Neural progenitor cell (in vitro differentiated cells): ENCODE data around the gene PRTFDC1. TPM values are rescaled to one million over a fixed set of nuclear protein-coding genes. Genes with fewer than 3 reads are reported as not detected.

Source experiments
- DNase-seq: peaks from one replicate; pipeline ENCODE4 v3.0.0-alpha.2; 2016; ENCODE audit warnings: low spot score
- H2AFZ ChIP-seq: fragments of 200-600 bp; sonication (generic); replicated peaks from 2 replicates; pipeline ENCODE4 v1.6.1; 2016; ENCODE audit warnings: antibody characterized with exemption
- H3F3A ChIP-seq: fragments of 200-600 bp; sonication (generic); 2 replicates; pipeline ENCODE4 v1.6.1; 2016; ENCODE audit warnings: antibody characterized with exemption, low read depth
- H3K27ac ChIP-seq: fragments of 200-600 bp; sonication (generic); 2 replicates; pipeline ENCODE4 v1.5.1; 2016; ENCODE audit warnings: mild to moderate bottlenecking
- H3K27me3 ChIP-seq: fragments of 200-600 bp; sonication (generic); 2 replicates; pipeline ENCODE4 v1.6.1; 2016; ENCODE audit warnings: mild to moderate bottlenecking, moderate library complexity
- H3K36me3 ChIP-seq: fragments of 200-600 bp; sonication (generic); 2 replicates; pipeline ENCODE4 v1.5.1; 2016
- H3K4me1 ChIP-seq: fragments of 200-600 bp; sonication (generic); 2 replicates; pipeline ENCODE4 v1.6.1; 2016; ENCODE audit warnings: mixed run types
- H3K4me2 ChIP-seq: fragments of 200-600 bp; sonication (generic); 2 replicates; pipeline ENCODE4 v1.6.1; 2016
- H3K4me3 ChIP-seq: fragments of 200-600 bp; sonication (generic); 2 replicates; pipeline ENCODE4 v1.5.1; 2016
- H3K79me2 ChIP-seq: fragments of 200-600 bp; sonication (generic); 2 replicates; pipeline ENCODE4 v1.6.1; 2016; ENCODE audit warnings: low read depth
- H3K9ac ChIP-seq: fragments of 200-600 bp; sonication (generic); 2 replicates; pipeline ENCODE4 v1.6.1; 2016
- H3K9me3 ChIP-seq: fragments of 200-600 bp; sonication (generic); 2 replicates; pipeline ENCODE4 v1.5.1; 2016; ENCODE audit warnings: low read depth
- H4K20me1 ChIP-seq: fragments of 200-600 bp; sonication (generic); 2 replicates; pipeline ENCODE4 v1.6.1; 2016; ENCODE audit warnings: low read depth
- H3K27ac Mint-ChIP-seq: 3 replicates; pipeline ENCODE4 v1.8.0; 2021; ENCODE audit warnings: mixed read lengths
- H3K27me3 Mint-ChIP-seq: 2 replicates; pipeline ENCODE4 v1.8.0; 2022; ENCODE audit warnings: low read depth, mild to moderate bottlenecking, inconsistent platforms, moderate library complexity, mixed read lengths; ENCODE audit not compliant: insufficient read depth
- H3K36me3 Mint-ChIP-seq: 3 replicates; pipeline ENCODE4 v1.8.0; 2021; ENCODE audit warnings: mixed read lengths
- H3K4me1 Mint-ChIP-seq: 3 replicates; pipeline ENCODE4 v1.8.0; 2021; ENCODE audit warnings: mixed read lengths
- H3K4me3 Mint-ChIP-seq: 3 replicates; pipeline ENCODE4 v1.8.0; 2021; ENCODE audit warnings: mild to moderate bottlenecking, moderate library complexity, mixed read lengths
- H3K9me3 Mint-ChIP-seq: 3 replicates; pipeline ENCODE4 v1.8.0; 2020; ENCODE audit warnings: mixed read lengths
- EZH2 ChIP-seq: fragments of 200-600 bp; sonication (generic); IDR thresholded peaks from 2 replicates; pipeline ENCODE4 v1.6.1; 2017; ENCODE audit warnings: antibody characterized with exemption, mild to moderate bottlenecking, moderate library complexity
- EZH2phosphoT487 ChIP-seq: fragments of 200-600 bp; sonication (generic); IDR thresholded peaks from 2 replicates; pipeline ENCODE4 v1.6.1; 2017; ENCODE audit warnings: antibody characterized with exemption
- total RNA-seq: library from RNA; depleted of rRNA; stranded (reverse); fragments of >200 nt; gene quantifications from 2 replicates; pipeline ENCODE4 v1.2.3, GENCODE V29; 2015; ENCODE audit warnings: low replicate concordance
- TF ChIP-seq, protein P1 (sequence below): fragments of 200-600 bp; sonication (generic); IDR thresholded peaks from 2 replicates; pipeline ENCODE4 v1.5.1; 2017; ENCODE audit warnings: antibody characterized with exemption, mild to moderate bottlenecking

The PRTFDC1 gene
- total RNA-seq, 1 donor from 2014 or later: 37.7 TPM

DNA sequence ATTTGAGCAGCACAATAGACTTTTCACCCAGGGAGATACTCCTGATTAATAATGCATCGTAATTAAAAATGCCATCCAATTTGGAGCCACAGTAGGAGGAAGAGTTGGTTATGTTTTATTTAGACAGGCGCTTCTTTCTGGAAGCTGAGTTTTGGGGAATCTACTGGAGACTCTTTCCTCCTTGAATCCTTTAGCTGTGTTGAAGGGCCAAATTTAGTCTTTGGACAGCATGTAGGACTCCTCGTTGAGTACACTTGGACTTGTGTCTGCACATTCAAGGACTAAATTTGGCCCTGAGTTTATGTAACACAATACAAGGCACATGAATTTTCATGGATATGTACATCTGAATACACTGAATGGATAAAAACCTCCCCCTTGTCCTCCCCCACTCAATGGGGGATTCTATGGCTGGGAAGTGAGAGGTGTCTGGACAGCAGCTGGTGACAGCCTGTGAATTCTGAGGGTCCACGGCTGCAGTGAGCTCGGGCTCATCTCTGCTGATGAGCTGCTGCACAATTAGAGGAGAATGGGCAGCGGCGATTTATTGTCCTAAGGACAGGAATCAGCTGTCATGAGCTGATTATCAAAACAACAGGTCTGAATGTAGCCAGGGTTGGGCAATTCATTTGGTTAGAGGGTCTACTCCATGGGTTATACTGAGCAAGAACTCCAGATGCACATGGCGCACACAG, 95.2 kb downstream of the PRTFDC1 start:
- H3K9ac ChIP-seq: no peak overlapping the region
- Mint-ChIP-seq H3K36me3 (no peaks in the 10 kb centered on the region), H3K9me3 (no peaks in the 10 kb centered on the region), H3K4me3 (no peak overlapping the region), H3K27ac (peak overlapping the region; percentile 50), H3K27me3 (peaks cover 3% of the 10 kb centered on the region), H3K4me1 (peaks cover 30% of the 10 kb centered on the region)
- no peaks in the 10 kb centered on the region for H3K79me2 ChIP-seq
- no peak overlapping the region for H3K4me2 ChIP-seq
- H2AFZ ChIP-seq: no peak overlapping the region
- peaks cover 10% of the 10 kb centered on the region for H3K4me1 ChIP-seq
- H3K27me3 ChIP-seq: no peaks in the 10 kb centered on the region
- no peaks in the 10 kb centered on the region for H3K36me3 ChIP-seq
- no peak overlapping the region for H3K27ac ChIP-seq
- no peaks in the 10 kb centered on the region for H3F3A ChIP-seq
- TF ChIP-seq, protein P1, sequence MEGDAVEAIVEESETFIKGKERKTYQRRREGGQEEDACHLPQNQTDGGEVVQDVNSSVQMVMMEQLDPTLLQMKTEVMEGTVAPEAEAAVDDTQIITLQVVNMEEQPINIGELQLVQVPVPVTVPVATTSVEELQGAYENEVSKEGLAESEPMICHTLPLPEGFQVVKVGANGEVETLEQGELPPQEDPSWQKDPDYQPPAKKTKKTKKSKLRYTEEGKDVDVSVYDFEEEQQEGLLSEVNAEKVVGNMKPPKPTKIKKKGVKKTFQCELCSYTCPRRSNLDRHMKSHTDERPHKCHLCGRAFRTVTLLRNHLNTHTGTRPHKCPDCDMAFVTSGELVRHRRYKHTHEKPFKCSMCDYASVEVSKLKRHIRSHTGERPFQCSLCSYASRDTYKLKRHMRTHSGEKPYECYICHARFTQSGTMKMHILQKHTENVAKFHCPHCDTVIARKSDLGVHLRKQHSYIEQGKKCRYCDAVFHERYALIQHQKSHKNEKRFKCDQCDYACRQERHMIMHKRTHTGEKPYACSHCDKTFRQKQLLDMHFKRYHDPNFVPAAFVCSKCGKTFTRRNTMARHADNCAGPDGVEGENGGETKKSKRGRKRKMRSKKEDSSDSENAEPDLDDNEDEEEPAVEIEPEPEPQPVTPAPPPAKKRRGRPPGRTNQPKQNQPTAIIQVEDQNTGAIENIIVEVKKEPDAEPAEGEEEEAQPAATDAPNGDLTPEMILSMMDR: no peak
- TF ChIP-seq EZH2phosphoT487 (no peak), EZH2 (no peak)
- H3K4me3 ChIP-seq: no peak overlapping the region
- no peak for DNase-seq
- H4K20me1 ChIP-seq: no peaks in the 10 kb centered on the region
- no peaks in the 10 kb centered on the region for H3K9me3 ChIP-seq

DNA sequence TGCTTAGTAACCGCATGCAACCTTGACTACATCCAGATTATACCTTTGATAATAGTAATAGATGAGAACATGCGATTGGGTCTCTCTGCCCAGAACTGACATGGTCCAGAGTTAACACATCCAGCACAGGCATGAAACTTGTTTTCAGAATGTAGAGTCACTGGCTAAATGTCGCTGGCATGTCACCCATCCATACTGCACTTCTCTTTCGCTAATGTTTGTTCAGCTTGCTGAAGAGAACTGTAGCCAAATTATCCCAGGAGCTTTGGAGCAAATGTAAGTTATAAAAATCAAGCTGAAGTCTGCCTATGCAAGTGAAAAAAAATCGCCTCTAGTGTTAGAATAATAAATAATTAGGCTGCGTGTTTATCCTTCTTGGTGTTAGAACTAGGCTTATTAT, 98.2 kb downstream of the PRTFDC1 start:
- H3K9me3 Mint-ChIP-seq: no peaks in the 10 kb centered on the region
- peaks cover 25% of the 10 kb centered on the region for H3K4me1 ChIP-seq
- no peak overlapping the region for H3K27ac ChIP-seq
- no peaks in the 10 kb centered on the region for H3K9me3 ChIP-seq
- no peaks in the 10 kb centered on the region for H3K36me3 Mint-ChIP-seq
- H3F3A ChIP-seq: peaks cover 13% of the 10 kb centered on the region
- no peak overlapping the region for H3K4me2 ChIP-seq
- H4K20me1 ChIP-seq: no peaks in the 10 kb centered on the region
- H3K36me3 ChIP-seq: no peaks in the 10 kb centered on the region
- H3K4me1 Mint-ChIP-seq: peaks cover 59% of the 10 kb centered on the region
- H3K9ac ChIP-seq: no peak overlapping the region
- H3K79me2 ChIP-seq: no peaks in the 10 kb centered on the region
- DNase-seq: no peak
- H2AFZ ChIP-seq: no peak overlapping the region
- no peaks in the 10 kb centered on the region for H3K27me3 ChIP-seq
- TF ChIP-seq, protein P1: no peak
- TF ChIP-seq EZH2: no peak
- TF ChIP-seq EZH2phosphoT487: no peak
- no peak overlapping the region for H3K4me3 Mint-ChIP-seq
- H3K4me3 ChIP-seq: no peak overlapping the region
- H3K27ac Mint-ChIP-seq: no peak overlapping the region
- H3K27me3 Mint-ChIP-seq: peaks cover 3% of the 10 kb centered on the region

DNA sequence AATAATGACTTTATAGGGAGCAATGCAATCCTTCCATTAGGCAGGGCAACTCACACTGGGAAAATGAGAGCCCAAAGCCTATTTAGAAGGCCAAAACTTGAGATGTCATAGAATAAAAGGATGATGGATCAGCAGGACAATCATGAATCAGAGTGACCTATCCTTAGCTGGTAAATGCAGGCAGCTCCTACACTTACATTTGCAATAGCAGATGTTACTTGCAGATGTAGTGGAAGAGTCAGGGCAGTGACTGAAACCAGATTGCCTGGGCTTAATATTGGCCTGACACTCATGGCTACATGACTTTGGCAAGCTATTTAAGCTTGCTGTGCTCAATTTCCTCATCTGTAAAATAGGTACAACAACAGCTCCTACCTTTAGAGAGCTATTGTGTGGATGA, 98.7 kb downstream of the PRTFDC1 start:
- no peak overlapping the region for H2AFZ ChIP-seq
- no peak for TF ChIP-seq EZH2
- no peak for DNase-seq
- H4K20me1 ChIP-seq: no peaks in the 10 kb centered on the region
- H3K36me3 ChIP-seq: no peaks in the 10 kb centered on the region
- Mint-ChIP-seq H3K36me3 (no peaks in the 10 kb centered on the region), H3K9me3 (no peaks in the 10 kb centered on the region), H3K4me3 (no peak overlapping the region), H3K27me3 (peaks cover 3% of the 10 kb centered on the region), H3K27ac (no peak overlapping the region), H3K4me1 (peaks cover 58% of the 10 kb centered on the region)
- no peak overlapping the region for H3K4me2 ChIP-seq
- no peaks in the 10 kb centered on the region for H3K27me3 ChIP-seq
- peaks cover 29% of the 10 kb centered on the region for H3K4me1 ChIP-seq
- H3K27ac ChIP-seq: no peak overlapping the region
- H3K79me2 ChIP-seq: no peaks in the 10 kb centered on the region
- H3K9me3 ChIP-seq: no peaks in the 10 kb centered on the region
- no peak overlapping the region for H3K9ac ChIP-seq
- H3F3A ChIP-seq: peaks cover 13% of the 10 kb centered on the region
- no peak overlapping the region for H3K4me3 ChIP-seq

DNA sequence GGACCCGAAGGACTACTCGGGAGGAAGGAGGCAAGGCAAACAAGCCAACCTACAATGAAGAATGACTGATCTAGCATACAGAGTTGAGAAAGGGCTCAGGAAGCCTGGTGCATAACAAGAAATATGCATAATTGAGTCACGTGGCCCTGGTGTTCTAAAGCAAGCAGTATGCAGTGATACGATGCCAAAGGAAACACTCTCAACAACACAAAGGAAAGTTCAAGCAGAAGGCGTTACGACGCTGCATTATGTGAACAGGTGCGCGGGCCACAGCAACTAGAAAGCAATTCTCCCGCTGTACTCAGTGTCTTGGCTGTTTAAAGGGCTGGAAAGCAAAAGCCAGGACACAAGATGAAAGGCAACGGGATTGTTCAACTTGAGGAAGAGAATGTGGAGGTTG, 100.8 kb downstream of the PRTFDC1 start:
- no peak overlapping the region for H3K27ac ChIP-seq
- H3K4me1 ChIP-seq: peaks cover 39% of the 10 kb centered on the region
- no peak overlapping the region for H2AFZ ChIP-seq
- TF ChIP-seq EZH2 (no peak), EZH2phosphoT487 (no peak)
- TF ChIP-seq, protein P1: no peak
- Mint-ChIP-seq H3K4me1 (peaks cover 59% of the 10 kb centered on the region), H3K36me3 (no peaks in the 10 kb centered on the region), H3K27me3 (peaks cover 6% of the 10 kb centered on the region), H3K9me3 (no peaks in the 10 kb centered on the region), H3K4me3 (no peak overlapping the region), H3K27ac (peak overlapping the region; percentile 48)
- no peaks in the 10 kb centered on the region for H3K36me3 ChIP-seq
- no peak overlapping the region for H3K4me2 ChIP-seq
- no peak for DNase-seq
- H3K4me3 ChIP-seq: no peak overlapping the region
- no peaks in the 10 kb centered on the region for H3K79me2 ChIP-seq
- no peaks in the 10 kb centered on the region for H3K27me3 ChIP-seq
- no peaks in the 10 kb centered on the region for H3K9me3 ChIP-seq
- peaks cover 13% of the 10 kb centered on the region for H3F3A ChIP-seq
- no peak overlapping the region for H3K9ac ChIP-seq
- H4K20me1 ChIP-seq: no peaks in the 10 kb centered on the region
